ENCODE results near the gene LCN15.

DNA sequence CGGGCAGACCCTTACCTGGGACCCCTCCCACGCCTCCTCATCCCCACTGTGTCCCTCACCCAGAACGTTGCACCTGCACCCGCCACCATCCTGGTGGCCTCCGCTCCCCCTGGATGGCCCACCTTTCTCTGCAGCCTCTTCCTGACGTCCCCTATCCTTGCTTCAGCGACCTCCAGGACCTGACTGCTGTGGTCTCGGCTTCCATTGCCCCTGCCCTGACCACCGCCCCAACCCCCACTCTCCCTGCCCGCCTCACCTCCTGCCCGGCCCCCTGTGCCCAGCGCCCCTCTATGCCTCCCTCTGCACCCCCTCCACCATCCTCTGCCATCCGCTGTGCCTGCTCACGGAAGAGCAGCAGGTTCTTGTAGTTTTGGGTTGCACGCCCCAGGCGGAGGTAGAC is 23.8 kb downstream of the LCN15 start:
- TF ChIP-seq, protein P1, sequence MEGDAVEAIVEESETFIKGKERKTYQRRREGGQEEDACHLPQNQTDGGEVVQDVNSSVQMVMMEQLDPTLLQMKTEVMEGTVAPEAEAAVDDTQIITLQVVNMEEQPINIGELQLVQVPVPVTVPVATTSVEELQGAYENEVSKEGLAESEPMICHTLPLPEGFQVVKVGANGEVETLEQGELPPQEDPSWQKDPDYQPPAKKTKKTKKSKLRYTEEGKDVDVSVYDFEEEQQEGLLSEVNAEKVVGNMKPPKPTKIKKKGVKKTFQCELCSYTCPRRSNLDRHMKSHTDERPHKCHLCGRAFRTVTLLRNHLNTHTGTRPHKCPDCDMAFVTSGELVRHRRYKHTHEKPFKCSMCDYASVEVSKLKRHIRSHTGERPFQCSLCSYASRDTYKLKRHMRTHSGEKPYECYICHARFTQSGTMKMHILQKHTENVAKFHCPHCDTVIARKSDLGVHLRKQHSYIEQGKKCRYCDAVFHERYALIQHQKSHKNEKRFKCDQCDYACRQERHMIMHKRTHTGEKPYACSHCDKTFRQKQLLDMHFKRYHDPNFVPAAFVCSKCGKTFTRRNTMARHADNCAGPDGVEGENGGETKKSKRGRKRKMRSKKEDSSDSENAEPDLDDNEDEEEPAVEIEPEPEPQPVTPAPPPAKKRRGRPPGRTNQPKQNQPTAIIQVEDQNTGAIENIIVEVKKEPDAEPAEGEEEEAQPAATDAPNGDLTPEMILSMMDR (IDR thresholded peaks at IDR 0.05), result no peak
- TF ChIP-seq POLR2AphosphoS5 (IDR thresholded peaks at IDR 0.05; ENCODE audit: low read depth, low read length), result no peak
- TF ChIP-seq, protein P2, sequence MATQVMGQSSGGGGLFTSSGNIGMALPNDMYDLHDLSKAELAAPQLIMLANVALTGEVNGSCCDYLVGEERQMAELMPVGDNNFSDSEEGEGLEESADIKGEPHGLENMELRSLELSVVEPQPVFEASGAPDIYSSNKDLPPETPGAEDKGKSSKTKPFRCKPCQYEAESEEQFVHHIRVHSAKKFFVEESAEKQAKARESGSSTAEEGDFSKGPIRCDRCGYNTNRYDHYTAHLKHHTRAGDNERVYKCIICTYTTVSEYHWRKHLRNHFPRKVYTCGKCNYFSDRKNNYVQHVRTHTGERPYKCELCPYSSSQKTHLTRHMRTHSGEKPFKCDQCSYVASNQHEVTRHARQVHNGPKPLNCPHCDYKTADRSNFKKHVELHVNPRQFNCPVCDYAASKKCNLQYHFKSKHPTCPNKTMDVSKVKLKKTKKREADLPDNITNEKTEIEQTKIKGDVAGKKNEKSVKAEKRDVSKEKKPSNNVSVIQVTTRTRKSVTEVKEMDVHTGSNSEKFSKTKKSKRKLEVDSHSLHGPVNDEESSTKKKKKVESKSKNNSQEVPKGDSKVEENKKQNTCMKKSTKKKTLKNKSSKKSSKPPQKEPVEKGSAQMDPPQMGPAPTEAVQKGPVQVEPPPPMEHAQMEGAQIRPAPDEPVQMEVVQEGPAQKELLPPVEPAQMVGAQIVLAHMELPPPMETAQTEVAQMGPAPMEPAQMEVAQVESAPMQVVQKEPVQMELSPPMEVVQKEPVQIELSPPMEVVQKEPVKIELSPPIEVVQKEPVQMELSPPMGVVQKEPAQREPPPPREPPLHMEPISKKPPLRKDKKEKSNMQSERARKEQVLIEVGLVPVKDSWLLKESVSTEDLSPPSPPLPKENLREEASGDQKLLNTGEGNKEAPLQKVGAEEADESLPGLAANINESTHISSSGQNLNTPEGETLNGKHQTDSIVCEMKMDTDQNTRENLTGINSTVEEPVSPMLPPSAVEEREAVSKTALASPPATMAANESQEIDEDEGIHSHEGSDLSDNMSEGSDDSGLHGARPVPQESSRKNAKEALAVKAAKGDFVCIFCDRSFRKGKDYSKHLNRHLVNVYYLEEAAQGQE (IDR thresholded peaks at IDR 0.05; ENCODE audit: insufficient read depth in 1 of 2, low read depth in 2 of 2, low read length in 1 of 2), result no peak
- no peak for TF ChIP-seq SIN3A (IDR thresholded peaks at IDR 0.05; ENCODE audit: borderline replicate concordance, insufficient read depth, low read depth, low read length)
- no peak for TF ChIP-seq TCF7L2 (IDR thresholded peaks at IDR 0.05; ENCODE audit: low read depth, low read length)

All from Panc1 (cell line).